Measurements from ENCODE around the gene ZNF398.
A peak's percentile ranks its signal among the peaks of the same experiment; 100 is the strongest.

ZNF398 gene

GRCh38 chr7:149147752-149148653 is 750 bp downstream of the ZNF398 start:
- DNase-seq (ENCODE audit: low spot score) = no peak

DNA sequence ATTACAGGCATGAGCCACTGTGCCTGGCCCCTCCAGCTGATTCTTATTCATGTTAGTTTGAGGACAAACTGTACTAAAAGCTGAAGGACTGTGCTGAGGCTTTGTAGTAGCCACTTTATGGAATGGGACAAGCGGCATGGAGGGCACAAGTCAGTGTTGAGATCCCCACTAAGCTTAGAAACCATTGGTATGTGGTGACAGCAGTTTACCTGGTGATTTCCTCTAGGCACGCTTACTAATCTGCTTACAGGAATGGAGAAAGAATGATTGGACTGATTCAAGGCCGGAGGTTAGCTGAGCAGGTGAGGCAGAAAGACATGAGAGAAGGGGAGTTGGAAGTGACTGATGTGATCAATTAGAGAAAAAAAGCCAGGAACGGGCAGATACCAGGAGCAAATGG is 3.7 kb downstream of the ZNF398 start:
- DNase-seq (ENCODE audit: low spot score) = no peak

DNA sequence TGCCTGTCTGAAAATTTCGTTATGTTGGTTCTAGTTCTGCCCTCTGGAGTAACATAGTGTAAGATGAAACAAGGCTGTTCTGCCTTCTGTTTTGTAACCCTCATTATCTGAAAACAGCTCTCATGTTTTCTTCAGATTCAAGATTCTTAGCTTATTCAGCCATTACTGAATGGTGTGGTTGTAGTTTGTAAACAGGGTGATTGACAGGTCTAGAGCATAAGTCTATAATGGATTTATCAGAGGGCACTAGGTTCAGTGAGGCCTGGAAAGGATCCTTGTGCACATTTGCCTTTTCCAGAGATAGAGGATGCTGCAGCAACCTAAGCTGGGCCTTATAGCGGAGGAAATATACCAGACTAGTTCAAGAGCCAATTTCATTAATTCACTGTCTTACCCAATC is 6.1 kb downstream of the ZNF398 start:
- no peak for DNase-seq (ENCODE audit: low spot score)

GRCh38 chr7:149154056-149154455 is 6.8 kb downstream of the ZNF398 start:
- DNase-seq (ENCODE audit: low spot score) = no peak

DNA sequence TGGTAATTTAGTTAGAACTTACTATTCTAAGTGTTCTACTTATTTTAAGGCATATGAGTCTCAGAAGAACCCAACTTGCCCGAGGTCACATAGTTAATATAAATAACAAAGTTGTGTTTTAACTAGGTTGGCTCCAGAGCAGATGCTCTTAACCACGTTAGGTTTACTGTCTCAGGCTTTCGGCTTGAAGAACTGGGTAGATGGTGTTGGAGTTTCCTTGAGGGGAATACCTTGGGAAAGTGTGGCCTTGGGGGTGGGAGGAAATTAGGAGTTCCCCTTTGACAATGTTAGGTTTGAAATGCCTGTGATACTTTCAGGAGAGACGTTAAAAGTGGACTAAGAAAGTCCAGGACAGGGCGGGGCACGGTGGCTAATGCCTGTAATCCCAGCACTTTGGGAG is 9.6 kb downstream of the ZNF398 start:
- no peak for DNase-seq (ENCODE audit: low spot score)

GRCh38 chr7:149161241-149161848 is 14.1 kb downstream of the ZNF398 start:
- DNase-seq (ENCODE audit: low spot score) = no peak

GRCh38 chr7:149166142-149166541 is 18.9 kb downstream of the ZNF398 start:
- DNase-seq (ENCODE audit: low spot score) = no peak

DNA sequence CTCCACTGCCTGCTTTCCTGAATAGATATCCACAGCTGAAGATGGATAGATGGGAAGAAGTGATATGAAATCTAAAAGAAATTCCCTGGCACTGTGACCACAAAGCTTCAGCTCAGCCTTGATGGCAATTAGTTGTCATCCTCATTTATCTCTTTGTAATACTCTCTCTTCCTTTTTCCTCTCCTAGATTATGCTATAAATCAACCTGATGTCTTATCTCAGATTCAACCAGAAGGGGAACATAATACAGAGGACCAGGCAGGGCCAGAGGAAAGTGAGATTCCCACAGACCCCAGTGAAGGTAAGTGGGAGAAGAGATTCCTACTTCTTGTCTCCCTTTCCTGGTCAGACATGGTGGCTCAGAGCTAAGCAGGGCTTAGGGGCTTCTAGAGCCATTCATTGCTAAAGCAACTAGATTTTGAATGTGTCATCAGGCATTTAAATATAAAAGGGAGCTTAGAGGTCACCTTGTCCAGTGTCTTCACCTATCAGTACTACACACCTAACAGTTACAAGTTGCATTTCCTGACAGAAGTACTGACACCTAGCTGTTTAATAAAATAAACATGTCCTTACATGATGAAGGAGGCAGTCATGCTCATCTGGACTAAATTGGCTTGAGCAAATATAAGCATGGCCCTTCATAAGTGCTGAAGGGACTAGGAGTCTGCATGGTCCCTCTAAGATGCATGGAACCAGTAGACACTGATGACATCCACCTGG is 19.5 kb downstream of the ZNF398 start:
- no peak for DNase-seq (ENCODE audit: low spot score)

- no peak for DNase-seq (ENCODE audit: low spot score)
Measured at GRCh38 chr7:149171892-149172533, 24.8 kb downstream of the ZNF398 start.

DNA sequence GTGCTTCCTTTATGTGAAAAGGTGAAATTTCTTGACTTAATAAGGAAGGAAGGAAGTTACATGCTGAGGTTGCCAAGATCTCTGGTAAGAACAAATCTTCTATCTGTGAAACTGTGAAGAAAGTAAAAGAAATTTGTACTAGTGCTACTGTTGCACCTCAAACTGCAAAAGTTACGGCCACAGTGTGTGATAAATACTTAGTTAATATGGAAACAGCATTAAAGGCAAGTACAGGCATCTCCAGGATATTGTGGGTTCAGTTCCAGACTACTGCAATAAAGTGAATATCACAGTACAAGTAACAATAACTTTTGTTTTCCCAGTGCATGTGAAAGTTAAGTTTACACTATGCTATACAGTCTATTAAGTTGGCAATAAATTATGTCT is 25.3 kb downstream of the ZNF398 start:
- DNase-seq (ENCODE audit: low spot score) = no peak

DNA sequence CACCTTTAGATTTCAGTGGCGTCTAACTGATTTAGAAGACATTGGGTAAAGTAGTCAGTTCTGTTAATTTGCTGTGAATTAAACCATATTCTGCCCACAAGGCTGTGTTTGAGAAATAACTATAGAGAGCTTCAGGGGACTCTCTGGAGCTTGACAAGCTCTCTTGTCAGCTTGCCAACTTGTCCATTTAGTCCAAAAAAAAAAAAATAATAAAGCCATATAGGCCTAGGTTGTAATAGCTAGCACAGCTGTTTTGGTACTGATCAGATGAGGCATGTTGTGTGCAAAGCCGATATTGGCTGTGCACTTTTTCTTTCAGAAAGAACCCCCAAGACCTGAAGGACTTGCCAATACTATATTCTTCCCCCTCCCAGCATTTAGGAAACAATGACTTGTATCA is 27.9 kb downstream of the ZNF398 start:
- no peak for DNase-seq (ENCODE audit: low spot score)

- DNase-seq (ENCODE audit: low spot score) = no peak
Measured at GRCh38 chr7:149179241-149179640, 32.0 kb downstream of the ZNF398 start.

- no peak for DNase-seq (ENCODE audit: low spot score)
Measured at GRCh38 chr7:149180722-149181449, 33.6 kb downstream of the ZNF398 start.

GRCh38 chr7:149181450-149181790 is 34.2 kb downstream of the ZNF398 start:
- DNase-seq (ENCODE audit: low spot score) = no peak

DNA sequence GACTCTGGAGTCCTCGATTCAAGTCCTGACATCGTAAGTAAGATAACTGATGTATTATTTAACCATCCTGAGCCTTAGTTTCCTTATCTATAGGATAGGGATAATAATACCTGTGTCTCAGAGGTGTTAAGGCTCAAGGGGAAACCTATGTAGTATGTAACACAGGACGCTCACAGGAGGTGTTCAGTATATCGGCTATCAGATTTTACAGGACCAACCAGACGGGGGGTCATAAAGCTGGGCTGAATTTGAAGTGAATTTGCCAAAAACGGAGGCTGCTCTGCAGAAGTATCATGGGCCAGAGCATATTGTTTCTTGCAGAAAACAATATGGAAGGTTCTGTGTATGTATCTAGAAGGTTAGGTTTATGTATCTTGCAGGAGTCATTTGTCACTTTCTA is 37.0 kb downstream of the ZNF398 start:
- no peak for DNase-seq (ENCODE audit: low spot score)

GRCh38 chr7:149188213-149188612 is 41.0 kb downstream of the ZNF398 start:
- DNase-seq (ENCODE audit: low spot score) = no peak

DNA sequence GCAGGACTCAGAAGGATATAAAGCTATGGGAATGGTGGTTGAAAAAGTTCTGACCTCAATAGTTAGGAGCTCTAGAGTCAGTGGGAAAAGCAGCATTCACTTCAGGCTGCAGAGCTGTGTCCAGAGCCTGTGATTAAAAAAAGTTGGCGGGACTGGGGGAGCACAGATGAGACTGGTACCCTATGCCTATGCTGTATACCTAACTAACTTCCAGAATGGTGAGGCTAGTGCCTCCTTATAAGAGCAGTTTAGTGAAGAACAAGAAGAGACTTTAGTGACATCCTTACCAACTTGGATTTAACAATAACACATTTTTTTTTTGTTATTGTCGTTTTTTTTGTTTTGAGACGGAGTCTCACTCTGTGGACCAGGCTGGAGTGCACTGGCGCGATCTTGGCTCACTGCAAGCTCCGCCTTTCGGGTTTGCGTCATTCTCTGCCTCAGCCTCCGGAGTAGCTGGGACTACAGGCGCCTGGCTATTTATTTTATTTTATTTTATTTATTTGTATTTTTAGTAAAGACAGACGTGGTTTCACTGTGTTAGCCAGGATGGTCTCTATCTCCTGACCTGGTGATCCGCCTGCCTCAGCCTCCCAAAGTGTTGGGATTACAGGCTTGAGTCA is 41.5 kb downstream of the ZNF398 start:
- DNase-seq (ENCODE audit: low spot score) = no peak

- no peak for DNase-seq (ENCODE audit: low spot score)
Measured at GRCh38 chr7:149191851-149192250, 44.6 kb downstream of the ZNF398 start.

DNA sequence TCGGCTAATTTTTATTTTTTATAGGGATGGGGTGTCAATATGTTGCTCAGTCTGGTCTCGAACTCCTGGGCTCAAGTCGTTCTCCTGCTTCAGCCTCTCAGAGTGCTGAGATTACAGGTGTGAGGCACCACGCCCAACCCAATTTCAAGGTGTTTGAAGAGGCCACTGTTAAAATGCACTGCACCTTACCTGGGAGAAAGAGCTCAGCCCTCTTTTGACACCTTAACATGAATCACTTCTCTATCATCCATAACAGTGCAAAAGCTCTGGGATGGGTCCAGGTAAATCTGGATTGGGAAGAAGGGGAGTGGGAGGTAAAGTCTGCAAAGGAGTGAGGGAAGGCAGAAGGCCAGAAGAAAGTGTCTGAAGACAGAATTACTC is 47.5 kb downstream of the ZNF398 start:
- no peak for DNase-seq (ENCODE audit: low spot score)

DNA sequence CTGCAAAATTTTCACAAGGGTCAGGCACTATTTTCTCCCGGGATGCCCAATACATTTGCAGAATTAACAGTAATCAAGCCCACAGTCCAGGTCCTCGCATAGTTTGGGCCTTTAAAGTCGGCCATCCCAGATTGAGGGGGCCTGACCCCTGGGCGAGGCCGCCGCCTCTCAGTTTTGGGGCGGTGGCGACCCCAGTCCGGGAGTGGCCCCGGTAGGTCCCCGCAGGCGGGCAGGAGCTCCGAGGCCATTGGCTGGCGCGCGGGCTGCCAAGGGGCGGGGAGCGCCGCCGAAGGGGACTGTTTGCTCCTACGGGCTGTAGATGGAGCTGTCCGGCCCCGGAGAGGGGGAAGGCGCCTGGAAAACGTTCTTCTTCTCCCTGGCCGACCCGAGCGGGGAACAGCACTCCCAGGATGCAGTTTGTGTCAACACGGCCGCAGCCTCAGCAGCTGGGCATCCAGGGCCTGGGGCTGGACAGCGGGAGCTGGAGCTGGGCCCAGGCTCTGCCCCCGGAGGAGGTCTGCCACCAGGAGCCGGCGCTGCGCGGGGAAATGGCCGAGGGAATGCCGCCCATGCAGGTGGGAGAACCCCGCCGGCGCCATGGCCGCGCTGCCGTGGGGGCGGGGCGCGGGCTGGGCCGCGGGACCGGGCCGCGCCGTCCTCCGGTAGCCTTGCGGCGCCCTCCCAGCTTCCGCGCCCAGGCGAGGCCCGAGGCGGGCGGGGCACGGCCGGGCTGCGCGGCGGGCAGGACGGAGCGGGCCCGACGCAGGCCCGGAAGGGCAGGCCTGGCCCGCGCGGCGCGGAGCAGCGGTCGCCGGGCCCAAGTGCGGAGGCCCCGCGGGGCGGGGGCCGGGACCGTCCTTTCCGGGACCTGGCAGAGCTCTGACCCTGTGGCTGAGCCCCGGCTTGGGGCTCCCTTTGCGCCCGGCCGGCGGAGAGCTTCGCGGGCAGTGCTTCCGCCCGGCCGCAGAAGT is 48.2 kb downstream of the ZNF398 start, which contains the start of gene ZNF282:
TSS of gene ZNF282 (plus strand) at position 367 of the 971 bp plus-strand sequence. CDS start at position 411, 44 bp downstream.
- peak; percentile 88 for DNase-seq (ENCODE audit: low spot score)
